CD4-positive, alpha-beta T cell (primary cell): ENCODE data around the gene TRIM66. TPM values are rescaled to one million over a fixed set of nuclear protein-coding genes. Genes with fewer than 3 reads are reported as not detected.

Experiments
- ATAC-seq: fragments of 200-7000 bp; cut with Tn5 transposase; one replicate; pipeline ENCODE4 v1.10.0; 2022; ENCODE audit warnings: mild to moderate bottlenecking; ENCODE audit not compliant: poor library complexity
- CTCF ChIA-PET: fragments of 350-600 bp; sonication (Branson Sonifier 250); formaldehyde crosslinking; loops from one replicate; lab custom pipeline; 2021; ENCODE audit warnings: antibody characterized with exemption, inconsistent platforms; lab: Charles Lee
- POLR2A ChIA-PET: fragments of 350-600 bp; sonication (Branson Sonifier 250); formaldehyde crosslinking; loops from one replicate; lab custom pipeline; 2021; ENCODE audit warnings: antibody characterized with exemption, inconsistent platforms; lab: Charles Lee
- DNase-seq, 14 experiments: peaks; one replicate each; pipeline ENCODE4 v3.0.0-alpha.2; 2013 to 2020; ENCODE audit warnings: mixed read lengths in 2 of 14
- H3K27ac ChIP-seq, 2 donors: one replicate each; pipeline versions ENCODE4 v1.5.1 to v1.7.0; 2013; ENCODE audit warnings: low read length in 2 of 2, low read depth in 1 of 2, mild to moderate bottlenecking in 1 of 2
- H3K27me3 ChIP-seq, 2 experiments: 1 replicate in 1 of 2; 2 replicates in 1 of 2; pipeline versions ENCODE4 v1.6.1 to v1.7.0; 2013; ENCODE audit warnings: low read length in 2 of 2, control low read depth in 1 of 2, mild to moderate bottlenecking in 1 of 2, moderate library complexity in 1 of 2; ENCODE audit not compliant: insufficient read depth in 2 of 2, control insufficient read depth in 1 of 2
- H3K36me3 ChIP-seq: one replicate; pipeline ENCODE4 v1.6.1; 2013; ENCODE audit warnings: low read length, control low read depth; ENCODE audit not compliant: insufficient read depth
- H3K4me1 ChIP-seq: one replicate; pipeline ENCODE4 v1.6.1; 2013; ENCODE audit warnings: low read length, control low read depth; ENCODE audit not compliant: insufficient read depth
- H3K4me3 ChIP-seq: one replicate; pipeline ENCODE4 v1.5.1; 2013; ENCODE audit warnings: mild to moderate bottlenecking, low read length, moderate library complexity
- H3K9me3 ChIP-seq, 2 experiments: 1 replicate in 1 of 2; 2 replicates in 1 of 2; pipeline versions ENCODE4 v1.6.1 to v1.7.0; 2013; ENCODE audit warnings: low read length in 2 of 2, mild to moderate bottlenecking in 2 of 2, control low read depth in 1 of 2, moderate library complexity in 1 of 2; ENCODE audit not compliant: control insufficient read depth in 1 of 2, insufficient read depth in 1 of 2
- H3K27ac Mint-ChIP-seq: one replicate; pipeline ENCODE4 v1.8.0; 2020; ENCODE audit warnings: mixed read lengths
- H3K27me3 Mint-ChIP-seq: one replicate; pipeline ENCODE4 v1.8.0; 2021; ENCODE audit warnings: mixed read lengths
- H3K36me3 Mint-ChIP-seq: one replicate; pipeline ENCODE4 v1.8.0; 2021; ENCODE audit warnings: low read depth, mixed read lengths
- H3K4me1 Mint-ChIP-seq: one replicate; pipeline ENCODE4 v1.8.0; 2021; ENCODE audit warnings: low read depth, mixed read lengths
- H3K4me3 Mint-ChIP-seq: one replicate; pipeline ENCODE4 v1.8.0; 2020; ENCODE audit warnings: mild to moderate bottlenecking, mixed read lengths
- H3K9me3 Mint-ChIP-seq: one replicate; pipeline ENCODE4 v1.8.0; 2020; ENCODE audit warnings: mixed read lengths
- CTCF ChIP-seq: fragments of 200-600 bp; IDR thresholded peaks from one replicate; pipeline ENCODE4 v1.8.0; 2022; ENCODE audit warnings: antibody characterized with exemption, mild to moderate bottlenecking
- intact Hi-C, 2 experiments: fragments of 100-400 bp; cut with DNase I in 1 of 2; cut with micrococcal nuclease in 1 of 2; formaldehyde crosslinking; loops; one replicate each; pipeline versions ENCODE4 v1.15.1 to v1.9.0; 2023 to 2025; cut with DNase I, micrococcal nuclease
- total RNA-seq, 174 experiments: library from RNA in 2 of 174; stranded (reverse) in 2 of 174; gene quantifications; one replicate each; pipeline ENCODE4 v1.2.3 and lab custom pipeline; 2021 to 2026

The TRIM66 gene
- total RNA-seq, 2 experiments from 2014 or later = 6.8 to 9.8 TPM

DNA sequence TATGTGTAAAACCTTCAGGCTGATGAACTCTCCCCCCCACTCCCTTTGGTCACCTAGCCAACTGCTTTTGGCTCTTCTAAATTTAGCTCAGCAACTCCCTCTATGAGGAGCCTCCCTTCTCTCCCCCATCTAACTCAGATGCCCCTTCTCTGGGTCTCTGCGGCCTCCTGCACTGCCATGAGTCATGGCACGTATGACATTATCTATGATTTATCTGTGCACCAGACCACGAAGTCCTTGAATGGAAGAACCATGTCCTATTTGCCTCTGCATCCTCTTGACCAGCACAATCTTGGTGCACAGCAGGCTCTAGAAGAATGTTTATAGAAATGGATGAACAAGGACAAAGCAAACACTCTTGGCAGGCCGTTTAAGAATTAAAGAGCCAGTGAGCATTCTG is 46.1 kb upstream of the TRIM66 start:
- peaks cover 5% of the 10 kb centered on the region for H3K27me3 Mint-ChIP-seq
- H3K27ac Mint-ChIP-seq = no peak overlapping the region
- ChIA-PET POLR2A (no interaction called here), CTCF (no interaction called here)
- H3K4me1 Mint-ChIP-seq = no peaks in the 10 kb centered on the region
- DNase-seq (no peak), ATAC-seq (no peak)
- Histone ChIP-seq H3K27ac (no peak overlapping the region), H3K27me3 (no peaks in the 10 kb centered on the region), H3K36me3 (no peaks in the 10 kb centered on the region), H3K9me3 (no peaks in the 10 kb centered on the region), H3K4me1 (no peaks in the 10 kb centered on the region), H3K4me3 (no peak overlapping the region)
- no peaks in the 10 kb centered on the region for H3K9me3 Mint-ChIP-seq
- no peak for TF ChIP-seq CTCF
- intact Hi-C loops = no loop called here
- H3K36me3 Mint-ChIP-seq = no peaks in the 10 kb centered on the region
- no peak overlapping the region for H3K4me3 Mint-ChIP-seq

DNA sequence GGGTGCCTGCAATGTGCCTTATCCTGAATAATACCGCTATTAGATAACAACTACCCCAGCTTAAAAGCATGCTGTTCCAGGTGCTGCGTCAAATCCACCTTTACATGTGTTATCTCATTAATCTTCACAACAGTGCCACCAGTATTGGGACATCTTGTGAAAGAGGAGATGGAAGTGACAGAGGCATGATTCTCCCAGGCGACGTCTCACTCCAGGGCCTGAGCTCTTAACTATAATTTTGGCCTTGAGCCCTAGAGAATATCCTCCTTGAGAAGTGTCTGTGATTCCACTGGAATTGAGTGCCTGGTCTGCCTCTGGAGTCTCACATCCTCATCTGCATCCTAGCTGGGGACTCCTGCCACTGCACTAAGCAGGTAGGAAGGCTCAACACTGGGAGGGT is 43.9 kb upstream of the TRIM66 start:
- DNase-seq (no peak), ATAC-seq (no peak)
- Mint-ChIP-seq H3K27ac (no peak overlapping the region), H3K4me3 (no peak overlapping the region), H3K36me3 (no peaks in the 10 kb centered on the region), H3K4me1 (no peaks in the 10 kb centered on the region), H3K27me3 (peaks cover 5% of the 10 kb centered on the region), H3K9me3 (no peaks in the 10 kb centered on the region)
- intact Hi-C loops = no loop called here
- Histone ChIP-seq H3K36me3 (no peaks in the 10 kb centered on the region), H3K9me3 (no peaks in the 10 kb centered on the region), H3K27ac (no peak overlapping the region), H3K4me3 (no peak overlapping the region), H3K4me1 (no peaks in the 10 kb centered on the region), H3K27me3 (no peaks in the 10 kb centered on the region)
- TF ChIP-seq CTCF = no peak
- ChIA-PET POLR2A (no interaction called here), CTCF (no interaction called here)

- peaks cover 4% of the 10 kb centered on the region for H3K27me3 Mint-ChIP-seq
- DNase-seq (no peak), ATAC-seq (no peak)
- H3K9me3 Mint-ChIP-seq = no peaks in the 10 kb centered on the region
- H3K27ac Mint-ChIP-seq = no peak overlapping the region
- no peak overlapping the region for H3K4me3 Mint-ChIP-seq
- Histone ChIP-seq H3K27me3 (peaks cover 0 to 2% of the 10 kb centered on the region in 2 experiments), H3K4me1 (no peaks in the 10 kb centered on the region), H3K27ac (no peak overlapping the region), H3K9me3 (no peaks in the 10 kb centered on the region), H3K4me3 (no peak overlapping the region), H3K36me3 (no peaks in the 10 kb centered on the region)
- no peaks in the 10 kb centered on the region for H3K4me1 Mint-ChIP-seq
- H3K36me3 Mint-ChIP-seq = no peaks in the 10 kb centered on the region
- intact Hi-C loops = no loop called here
- TF ChIP-seq CTCF = no peak
- POLR2A ChIA-PET = no interaction called here
- CTCF ChIA-PET = no interaction called here
These were observed 42.2 kb upstream of the TRIM66 start for GRCh38 chr11:8724682-8725081.
